ENCODE data around the gene DHRSX. TPM values are rescaled to one million over a fixed set of nuclear protein-coding genes. Genes with fewer than 3 reads are reported as not detected.

DHRSX gene
- total and polyA plus RNA-seq, 7 experiments from 2014 or later = 15.0 to 26.2 (median 17.6) TPM

GRCh38 chrX:2490634-2491033, 10.1 kb downstream of the DHRSX start:
- Mint-ChIP-seq H3K4me1 (peaks cover 2 to 12% (median 9%) of the 10 kb centered on the region in 7 donors), H3K36me3 (peaks cover 2 to 51% (median 9%) of the 10 kb centered on the region in 5 donors), H3K4me3 (no peak overlapping the region), H3K9me3 (peaks cover 0 to 1% (median 0%) of the 10 kb centered on the region in 11 donors), H3K27me3 (no peaks in the 10 kb centered on the region), H3K27ac (no peak overlapping the region)
- Histone ChIP-seq H3K4me3 (ENCODE audit: low read length) (no peak overlapping the region), H3K27me3 (ENCODE audit: control insufficient read depth in 2 of 2, insufficient read depth in 2 of 2, low read length in 2 of 2) (no peaks in the 10 kb centered on the region), H3K9me3 (ENCODE audit: control insufficient read depth in 2 of 3, low read length in 3 of 3) (no peaks in the 10 kb centered on the region), H3K27ac (ENCODE audit: low read depth, low read length) (no peak overlapping the region), H3K4me1 (ENCODE audit: control insufficient read depth in 2 of 2, insufficient read depth in 2 of 2, low read length in 2 of 2) (no peaks in the 10 kb centered on the region), H3K36me3 (ENCODE audit: control insufficient read depth in 2 of 3, insufficient read depth in 3 of 3, low read length in 3 of 3) (peaks cover 0 to 60% (median 4%) of the 10 kb centered on the region in 3 experiments)
- DNase-seq (no peak), ATAC-seq (no peak)
- POLR2A ChIA-PET = no interaction called here
- CTCF ChIA-PET = no interaction called here
- intact Hi-C loops (cut with micrococcal nuclease) = no loop called here

- H3K27me3 ChIP-seq (ENCODE audit: control insufficient read depth in 2 of 2, insufficient read depth in 2 of 2, low read length in 2 of 2) = no peaks in the 10 kb centered on the region
- ATAC-seq (no peak), DNase-seq (no peak)
- Mint-ChIP-seq H3K9me3 (peaks cover 0 to 1% (median 0%) of the 10 kb centered on the region in 11 donors), H3K36me3 (peaks cover 2 to 56% (median 9%) of the 10 kb centered on the region in 5 donors), H3K27me3 (no peaks in the 10 kb centered on the region), H3K27ac (no peak overlapping the region), H3K4me3 (no peak overlapping the region), H3K4me1 (peaks cover 0 to 11% (median 7%) of the 10 kb centered on the region in 7 donors)
- POLR2A ChIA-PET = no interaction called here
- no peaks in the 10 kb centered on the region for H3K4me1 ChIP-seq (ENCODE audit: control insufficient read depth in 2 of 2, insufficient read depth in 2 of 2, low read length in 2 of 2)
- peaks cover 0 to 61% (median 4%) of the 10 kb centered on the region in 3 experiments for H3K36me3 ChIP-seq (ENCODE audit: control insufficient read depth in 2 of 3, insufficient read depth in 3 of 3, low read length in 3 of 3)
- intact Hi-C loops (cut with micrococcal nuclease) = no loop called here
- H3K27ac ChIP-seq (ENCODE audit: low read depth, low read length) = no peak overlapping the region
- H3K4me3 ChIP-seq (ENCODE audit: low read length) = no peak overlapping the region
- CTCF ChIA-PET = no interaction called here
- H3K9me3 ChIP-seq (ENCODE audit: control insufficient read depth in 2 of 3, low read length in 3 of 3) = no peaks in the 10 kb centered on the region
These were observed 11.0 kb downstream of the DHRSX start for GRCh38 chrX:2489446-2490445.

- peaks cover 2 to 60% (median 9%) of the 10 kb centered on the region in 5 donors for H3K36me3 Mint-ChIP-seq
These were observed 12.0 kb downstream of the DHRSX start for GRCh38 chrX:2488621-2489285.

GRCh38 chrX:2487366-2487765, 13.4 kb downstream of the DHRSX start:
- H3K4me3 ChIP-seq (ENCODE audit: low read length) = no peak overlapping the region
- intact Hi-C loops (cut with micrococcal nuclease) = no loop called here
- H3K9me3 ChIP-seq (ENCODE audit: control insufficient read depth in 2 of 3, low read length in 3 of 3) = no peaks in the 10 kb centered on the region
- peaks cover 0 to 12% (median 6%) of the 10 kb centered on the region in 7 donors for H3K4me1 Mint-ChIP-seq
- peaks cover 2 to 61% (median 9%) of the 10 kb centered on the region in 5 donors for H3K36me3 Mint-ChIP-seq
- no peak overlapping the region for H3K4me3 Mint-ChIP-seq
- no peaks in the 10 kb centered on the region for H3K27me3 Mint-ChIP-seq
- H3K27me3 ChIP-seq (ENCODE audit: control insufficient read depth in 2 of 2, insufficient read depth in 2 of 2, low read length in 2 of 2) = no peaks in the 10 kb centered on the region
- peaks cover 0 to 62% (median 4%) of the 10 kb centered on the region in 3 experiments for H3K36me3 ChIP-seq (ENCODE audit: control insufficient read depth in 2 of 3, insufficient read depth in 3 of 3, low read length in 3 of 3)
- peaks cover 0 to 1% (median 0%) of the 10 kb centered on the region in 11 donors for H3K9me3 Mint-ChIP-seq
- peak overlapping the region in 1 of 9 donors; percentile 5 for H3K27ac Mint-ChIP-seq
- H3K4me1 ChIP-seq (ENCODE audit: control insufficient read depth in 2 of 2, insufficient read depth in 2 of 2, low read length in 2 of 2) = no peaks in the 10 kb centered on the region
- no peak overlapping the region for H3K27ac ChIP-seq (ENCODE audit: low read depth, low read length)
- ChIA-PET POLR2A (no interaction called here), CTCF (no interaction called here)
- no peak for ATAC-seq
- no peak for DNase-seq

More at GRCh38 chrX:2488621-2489285, 12.0 kb downstream of the DHRSX start:
- Histone ChIP-seq H3K36me3 (ENCODE audit: control insufficient read depth in 2 of 3, insufficient read depth in 3 of 3, low read length in 3 of 3) (peaks cover 0 to 62% (median 4%) of the 10 kb centered on the region in 3 experiments), H3K27ac (ENCODE audit: low read depth, low read length) (no peak overlapping the region), H3K27me3 (ENCODE audit: control insufficient read depth in 2 of 2, insufficient read depth in 2 of 2, low read length in 2 of 2) (no peaks in the 10 kb centered on the region), H3K4me1 (ENCODE audit: control insufficient read depth in 2 of 2, insufficient read depth in 2 of 2, low read length in 2 of 2) (no peaks in the 10 kb centered on the region), H3K9me3 (ENCODE audit: control insufficient read depth in 2 of 3, low read length in 3 of 3) (no peaks in the 10 kb centered on the region), H3K4me3 (ENCODE audit: low read length) (no peak overlapping the region)
- peak overlapping the region in 1 of 9 donors; percentile 43 for H3K27ac Mint-ChIP-seq
- H3K9me3 Mint-ChIP-seq = peaks cover 0 to 1% (median 0%) of the 10 kb centered on the region in 11 donors
- POLR2A ChIA-PET = no interaction called here
- CTCF ChIA-PET = no interaction called here
- H3K4me1 Mint-ChIP-seq = peaks cover 0 to 11% (median 7%) of the 10 kb centered on the region in 7 donors
- H3K4me3 Mint-ChIP-seq = no peak overlapping the region
- intact Hi-C loops (cut with micrococcal nuclease) = no loop called here
- H3K27me3 Mint-ChIP-seq = no peaks in the 10 kb centered on the region
- ATAC-seq = no peak
- DNase-seq = no peak

GRCh38 chrX:2486476-2487133, 14.2 kb downstream of the DHRSX start:
- Mint-ChIP-seq H3K36me3 (peaks cover 2 to 56% (median 9%) of the 10 kb centered on the region in 5 donors), H3K27ac (peak overlapping the region in 1 of 9 donors; percentile 54), H3K4me1 (peaks cover 0 to 9% (median 3%) of the 10 kb centered on the region in 7 donors), H3K4me3 (no peak overlapping the region), H3K27me3 (no peaks in the 10 kb centered on the region), H3K9me3 (peaks cover 0 to 1% (median 0%) of the 10 kb centered on the region in 11 donors)
- ChIA-PET POLR2A (no interaction called here), CTCF (no interaction called here)
- peaks cover 0 to 56% (median 4%) of the 10 kb centered on the region in 3 experiments for H3K36me3 ChIP-seq (ENCODE audit: control insufficient read depth in 2 of 3, insufficient read depth in 3 of 3, low read length in 3 of 3)
- H3K4me1 ChIP-seq (ENCODE audit: control insufficient read depth in 2 of 2, insufficient read depth in 2 of 2, low read length in 2 of 2) = no peaks in the 10 kb centered on the region
- intact Hi-C loops (cut with micrococcal nuclease) = no loop called here
- H3K27me3 ChIP-seq (ENCODE audit: control insufficient read depth in 2 of 2, insufficient read depth in 2 of 2, low read length in 2 of 2) = no peaks in the 10 kb centered on the region
- H3K9me3 ChIP-seq (ENCODE audit: control insufficient read depth in 2 of 3, low read length in 3 of 3) = no peaks in the 10 kb centered on the region
- H3K27ac ChIP-seq (ENCODE audit: low read depth, low read length) = no peak overlapping the region
- DNase-seq (no peak), ATAC-seq (no peak)
- H3K4me3 ChIP-seq (ENCODE audit: low read length) = no peak overlapping the region

- CTCF ChIA-PET = no interaction called here
- intact Hi-C loops (cut with micrococcal nuclease) = no loop called here
- H3K27me3 ChIP-seq (ENCODE audit: control insufficient read depth in 2 of 2, insufficient read depth in 2 of 2, low read length in 2 of 2) = no peaks in the 10 kb centered on the region
- no peaks in the 10 kb centered on the region for H3K27me3 Mint-ChIP-seq
- no peak for DNase-seq
- peaks cover 0 to 56% (median 4%) of the 10 kb centered on the region in 3 experiments for H3K36me3 ChIP-seq (ENCODE audit: control insufficient read depth in 2 of 3, insufficient read depth in 3 of 3, low read length in 3 of 3)
- H3K4me3 Mint-ChIP-seq = no peak overlapping the region
- H3K9me3 ChIP-seq (ENCODE audit: control insufficient read depth in 2 of 3, low read length in 3 of 3) = no peaks in the 10 kb centered on the region
- no peak for ATAC-seq
- no peak overlapping the region for H3K27ac ChIP-seq (ENCODE audit: low read depth, low read length)
- H3K4me3 ChIP-seq (ENCODE audit: low read length) = no peak overlapping the region
- peaks cover 2 to 49% (median 9%) of the 10 kb centered on the region in 5 donors for H3K36me3 Mint-ChIP-seq
- POLR2A ChIA-PET = no interaction called here
- peaks cover 0 to 1% (median 0%) of the 10 kb centered on the region in 11 donors for H3K9me3 Mint-ChIP-seq
- peaks cover 0 to 9% (median 3%) of the 10 kb centered on the region in 7 donors for H3K4me1 Mint-ChIP-seq
- H3K27ac Mint-ChIP-seq = peak overlapping the region in 1 of 9 donors; percentile 32
- no peaks in the 10 kb centered on the region for H3K4me1 ChIP-seq (ENCODE audit: control insufficient read depth in 2 of 2, insufficient read depth in 2 of 2, low read length in 2 of 2)
These were observed 14.9 kb downstream of the DHRSX start for GRCh38 chrX:2485789-2486345.

Measured in naive thymus-derived CD4-positive, alpha-beta T cell (primary cell).